ENCODE data around the gene KRT15.
"Not testable (repeated sequence)": the region's sequence is repeated elsewhere in the genome, so short reads cannot be mapped to it uniquely, and the experiment has no call there.

KRT15 gene

GRCh38 chr17:41544491-41544892 is 25.8 kb upstream of the KRT15 start:
- no peak for DNase-seq (ENCODE audit: low read depth in 1 of 2, low spot score in 1 of 2)

- not testable (repeated sequence) for DNase-seq (ENCODE audit: low read depth in 1 of 2, low spot score in 1 of 2)
Observed at GRCh38 chr17:41542786-41543185, 24.1 kb upstream of the KRT15 start.

GRCh38 chr17:41542357-41542756 is 23.7 kb upstream of the KRT15 start:
- no peak for DNase-seq (ENCODE audit: low read depth in 1 of 2, low spot score in 1 of 2)

GRCh38 chr17:41540921-41541625 is 22.4 kb upstream of the KRT15 start:
- no peak for DNase-seq (ENCODE audit: low read depth in 1 of 2, low spot score in 1 of 2)

- DNase-seq (ENCODE audit: low read depth in 1 of 2, low spot score in 1 of 2): no peak
Observed at GRCh38 chr17:41539979-41540701, 21.4 kb upstream of the KRT15 start.

- DNase-seq (ENCODE audit: low read depth in 1 of 2, low spot score in 1 of 2): no peak
Observed at GRCh38 chr17:41539071-41539492, 20.4 kb upstream of the KRT15 start.

DNA sequence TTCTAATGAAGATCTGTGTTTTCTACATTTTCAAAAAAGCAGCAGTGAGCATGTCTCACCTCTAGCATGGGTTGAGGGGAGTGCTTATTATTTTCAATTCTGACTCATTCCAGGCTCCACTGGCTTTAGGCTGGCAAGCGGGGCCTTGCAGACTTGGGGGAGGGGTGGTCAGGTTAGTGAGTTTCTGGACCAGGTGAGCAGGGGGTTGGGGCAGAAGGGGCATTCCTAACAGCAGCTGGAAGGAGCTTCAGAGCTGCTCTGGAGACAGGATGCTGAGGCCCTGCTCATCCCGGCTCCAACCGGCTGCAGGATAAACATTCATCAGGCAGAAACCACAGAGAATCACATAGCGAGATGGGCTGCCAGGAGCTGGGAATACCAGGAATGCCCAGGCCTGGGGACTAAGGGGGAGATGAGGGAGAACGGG is 19.9 kb upstream of the KRT15 start:
- no peak for DNase-seq (ENCODE audit: low read depth in 1 of 2, low spot score in 1 of 2)

DNA sequence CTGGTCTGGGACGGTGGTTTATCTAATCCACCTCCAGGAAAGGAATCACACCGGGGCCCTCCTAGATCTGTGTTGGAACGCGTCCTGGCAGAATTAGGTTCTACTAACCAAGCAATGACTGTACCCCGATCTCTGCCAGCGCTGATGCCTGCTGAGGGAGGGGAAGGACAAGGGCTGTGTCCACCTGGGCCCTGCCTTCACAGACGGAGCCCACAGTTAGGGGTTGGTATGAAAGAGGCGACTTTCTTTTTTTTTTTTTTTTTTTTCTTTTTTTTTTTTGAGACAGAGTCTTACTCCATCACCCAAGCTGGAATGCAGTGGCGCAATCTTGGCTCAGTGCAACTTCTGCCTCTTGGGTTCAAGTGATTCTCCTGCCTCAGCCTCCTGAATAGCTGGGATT is 19.3 kb upstream of the KRT15 start:
- no peak for DNase-seq (ENCODE audit: low read depth in 1 of 2, low spot score in 1 of 2)

DNA sequence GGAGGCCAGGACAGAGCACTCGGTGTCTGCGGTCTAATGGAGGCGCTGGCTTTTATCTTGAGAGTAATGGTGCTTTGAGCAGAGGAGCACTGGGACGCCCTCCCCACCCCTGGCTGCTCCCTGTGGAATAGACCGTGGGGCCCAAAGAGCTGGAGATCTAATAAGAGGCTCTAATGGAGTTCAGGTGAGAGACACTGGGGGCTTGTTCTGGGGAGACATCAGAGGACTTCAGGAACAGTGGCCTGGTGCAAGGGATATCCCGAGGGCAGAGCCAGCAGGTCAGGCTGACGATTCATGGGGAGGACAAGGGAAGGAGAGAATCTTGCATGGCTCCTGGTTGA is 18.9 kb upstream of the KRT15 start:
- DNase-seq (ENCODE audit: low read depth in 1 of 2, low spot score in 1 of 2): no peak

DNA sequence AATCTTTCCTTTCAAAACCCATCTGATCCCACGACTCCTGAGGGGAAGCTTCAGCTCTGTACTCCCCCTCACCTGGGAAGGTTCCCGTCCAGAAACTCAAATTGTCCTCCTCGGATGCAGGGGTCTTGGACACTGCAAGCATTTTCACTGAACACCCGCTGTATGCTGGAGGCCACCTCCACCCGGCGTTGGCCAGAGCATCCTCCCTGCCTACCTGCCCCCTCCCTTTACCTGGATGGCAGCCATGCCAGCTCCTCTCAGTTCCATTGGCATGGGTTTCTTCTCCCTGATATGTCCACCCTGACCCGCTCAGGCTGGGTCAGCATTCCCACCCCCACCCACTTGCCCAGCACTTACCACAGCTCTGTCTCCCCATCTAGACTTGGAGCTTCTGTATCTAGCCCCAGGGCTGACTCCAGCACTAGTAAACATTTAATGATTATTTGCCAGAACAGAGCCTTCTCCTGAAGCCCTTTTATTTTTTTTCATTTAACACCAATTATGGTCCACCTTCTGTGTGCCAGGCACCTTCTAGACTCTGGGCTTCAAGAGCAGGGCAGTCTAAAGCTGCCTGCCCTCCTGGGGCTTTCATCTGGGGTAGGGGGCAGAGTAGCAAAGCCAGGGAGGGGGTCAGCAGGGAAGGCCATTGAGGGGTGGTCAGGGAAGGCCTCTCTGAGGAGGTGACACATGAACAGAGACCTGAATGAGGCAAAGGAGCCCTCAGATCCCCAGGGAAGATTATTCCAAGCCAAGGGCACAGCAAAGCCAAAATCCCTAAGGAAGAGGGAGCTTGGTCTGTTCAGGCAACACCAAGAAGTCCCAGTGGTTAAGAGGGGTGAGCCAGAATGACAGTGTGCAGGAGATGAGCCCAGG is 18.3 kb upstream of the KRT15 start:
- no peak for DNase-seq (ENCODE audit: low read depth in 1 of 2, low spot score in 1 of 2)

- DNase-seq (ENCODE audit: low read depth in 1 of 2, low spot score in 1 of 2): no peak
Observed at GRCh38 chr17:41535764-41536481, 17.2 kb upstream of the KRT15 start.

GRCh38 chr17:41534899-41535546 is 16.3 kb upstream of the KRT15 start:
- DNase-seq (ENCODE audit: low read depth in 1 of 2, low spot score in 1 of 2): no peak

DNA sequence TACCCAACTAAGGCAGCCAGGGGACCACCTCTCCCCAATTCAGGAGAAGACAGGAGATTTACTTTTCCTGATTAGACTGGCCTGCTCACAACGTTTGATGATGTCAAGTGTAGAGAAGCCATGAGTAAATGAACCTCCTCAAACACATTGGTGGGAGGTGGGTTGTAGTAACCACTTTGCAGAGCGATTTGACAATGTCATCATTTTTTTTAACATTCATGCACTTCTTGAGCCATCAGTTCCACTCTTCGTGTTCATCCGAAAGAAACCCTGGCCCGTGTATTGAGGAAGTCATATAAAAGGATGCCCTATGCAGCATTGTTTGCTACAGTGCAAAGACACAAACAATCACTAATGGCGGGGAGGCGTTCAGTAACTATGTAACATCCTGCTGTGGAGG is 14.9 kb upstream of the KRT15 start:
- DNase-seq (ENCODE audit: low read depth in 1 of 2, low spot score in 1 of 2): no peak

DNA sequence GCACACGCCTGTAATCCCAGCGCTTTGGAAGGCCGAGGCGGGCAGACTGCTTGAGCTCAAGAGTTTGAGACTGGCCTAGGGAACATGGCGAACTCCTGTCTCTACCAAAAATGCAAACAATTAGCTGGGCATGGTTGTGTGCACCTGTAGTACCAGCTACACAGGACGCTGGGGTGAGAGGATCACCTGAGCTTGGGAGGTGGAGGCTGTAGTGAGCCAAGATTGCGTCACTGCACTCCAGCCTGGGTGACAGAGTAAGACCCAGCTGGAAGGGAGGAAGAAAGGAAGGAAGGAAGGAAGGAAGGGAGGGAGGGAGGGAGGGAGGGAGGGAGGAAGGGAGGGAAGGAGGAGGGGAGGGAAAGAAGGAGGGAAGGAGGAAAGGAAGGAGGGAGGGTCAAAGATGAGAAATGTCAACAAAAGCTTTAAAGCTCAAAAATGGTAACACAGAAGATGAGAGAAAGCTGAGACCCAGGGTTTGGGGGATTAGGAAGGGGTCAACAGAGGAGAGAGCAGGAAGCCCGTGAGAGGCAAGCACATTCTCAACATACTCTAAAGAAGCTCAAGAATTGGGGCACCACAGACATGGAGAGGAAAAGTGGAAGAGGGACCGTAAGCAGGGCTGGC is 14.4 kb upstream of the KRT15 start:
- DNase-seq (ENCODE audit: low read depth in 1 of 2, low spot score in 1 of 2): no peak

DNA sequence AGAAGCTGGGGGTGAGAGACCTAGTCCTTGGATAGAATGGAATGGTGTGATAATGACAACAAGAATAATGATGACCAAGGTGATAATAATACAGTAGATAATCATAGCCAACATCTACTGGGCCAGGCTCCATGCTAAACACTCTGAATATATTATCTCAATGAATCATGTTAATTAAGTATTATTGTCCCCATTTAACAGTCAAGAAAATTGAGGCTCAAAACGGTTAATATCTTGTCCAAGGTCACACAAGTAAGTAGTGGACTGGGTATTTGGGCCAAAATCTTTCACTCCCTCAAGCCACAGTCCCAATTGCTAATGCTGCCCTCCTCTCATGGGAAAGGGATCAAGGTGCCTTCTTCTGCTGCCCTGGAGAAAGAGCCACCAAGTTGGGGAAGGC is 13.3 kb upstream of the KRT15 start:
- no peak for DNase-seq (ENCODE audit: low read depth in 1 of 2, low spot score in 1 of 2)

GRCh38 chr17:41530062-41531048 is 11.7 kb upstream of the KRT15 start:
- DNase-seq (ENCODE audit: low read depth in 1 of 2, low spot score in 1 of 2): no peak

- DNase-seq (ENCODE audit: low read depth in 1 of 2, low spot score in 1 of 2): no peak
Observed at GRCh38 chr17:41529491-41529915, 10.8 kb upstream of the KRT15 start.

GRCh38 chr17:41528959-41529353 is 10.3 kb upstream of the KRT15 start:
- no peak for DNase-seq (ENCODE audit: low read depth in 1 of 2, low spot score in 1 of 2)
